T-helper 2 cell treated with Interferon-gamma antibody and Interleukin-4, amounts not matched to agents 5 μg/mL and 100 μg/mL, for 36 hours (primary cell): ENCODE data around the gene AMD1.

Experiments used
- DNase-seq: peaks from one replicate; pipeline ENCODE4 v3.0.0; 2021; ENCODE audit warnings: low spot score
- H3K27ac Mint-ChIP-seq: one replicate; pipeline ENCODE4 v1.8.0; 2021; ENCODE audit warnings: mild to moderate bottlenecking, mixed read lengths
- H3K27me3 Mint-ChIP-seq: one replicate; pipeline ENCODE4 v1.8.0; 2021; ENCODE audit warnings: low read depth, mixed read lengths
- H3K36me3 Mint-ChIP-seq: one replicate; pipeline ENCODE4 v1.8.0; 2021; ENCODE audit warnings: low read depth, mixed read lengths
- H3K4me1 Mint-ChIP-seq: one replicate; pipeline ENCODE4 v1.8.0; 2021; ENCODE audit warnings: low read depth, mixed read lengths
- H3K4me3 Mint-ChIP-seq: one replicate; pipeline ENCODE4 v1.8.0; 2022; ENCODE audit warnings: mild to moderate bottlenecking, moderate library complexity, mixed read lengths
- H3K9me3 Mint-ChIP-seq: one replicate; pipeline ENCODE4 v1.8.0; 2021; ENCODE audit warnings: mixed read lengths

Gene AMD1

DNA sequence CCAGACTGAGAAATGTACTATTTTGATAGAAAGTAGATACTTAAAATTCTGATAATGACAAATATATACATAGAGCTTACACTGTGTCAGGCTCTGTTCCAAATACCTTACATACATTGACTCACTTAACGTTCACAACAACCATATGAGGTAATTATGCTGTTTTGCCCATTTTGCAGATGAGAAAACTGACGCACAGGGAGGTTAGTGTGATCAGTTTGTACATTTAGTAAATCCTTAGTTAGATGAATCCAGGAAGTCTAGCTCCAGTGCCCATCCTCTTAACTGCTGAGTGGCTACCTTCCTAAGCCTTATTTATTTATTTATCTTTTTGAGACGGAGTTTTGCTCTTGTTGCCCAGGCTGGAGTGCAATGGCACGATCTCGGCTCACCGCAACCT is 60.6 kb downstream of the AMD1 start:
- H3K27me3 Mint-ChIP-seq, result no peaks in the 10 kb centered on the region
- H3K9me3 Mint-ChIP-seq, result no peaks in the 10 kb centered on the region
- no peak overlapping the region for H3K27ac Mint-ChIP-seq
- H3K36me3 Mint-ChIP-seq, result no peaks in the 10 kb centered on the region
- peaks cover 12% of the 10 kb centered on the region for H3K4me1 Mint-ChIP-seq
- H3K4me3 Mint-ChIP-seq, result no peak overlapping the region
- no peak for DNase-seq

DNA sequence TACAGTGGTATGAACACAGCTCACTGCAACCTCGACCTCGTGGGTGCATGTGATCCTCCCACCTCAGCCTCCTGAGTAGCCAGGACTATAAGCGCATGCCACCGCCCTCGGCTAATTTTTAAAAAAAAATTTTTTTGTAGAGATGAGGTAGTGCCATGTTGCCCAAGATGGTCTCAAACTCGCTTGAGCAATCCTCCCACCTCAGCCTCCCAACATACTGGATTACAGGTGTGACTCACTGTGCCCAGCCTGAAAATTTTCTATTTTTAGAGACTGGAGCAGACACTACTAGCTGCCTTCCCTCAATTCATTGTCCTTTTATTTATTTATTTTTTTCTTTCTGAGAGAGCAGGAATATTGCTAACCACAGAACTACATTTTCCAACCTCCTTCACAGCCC is 63.6 kb downstream of the AMD1 start:
- Mint-ChIP-seq H3K4me1 (peaks cover 5% of the 10 kb centered on the region), H3K36me3 (no peaks in the 10 kb centered on the region), H3K27ac (no peak overlapping the region), H3K9me3 (no peaks in the 10 kb centered on the region), H3K4me3 (no peak overlapping the region), H3K27me3 (no peaks in the 10 kb centered on the region)
- DNase-seq, result no peak

DNA sequence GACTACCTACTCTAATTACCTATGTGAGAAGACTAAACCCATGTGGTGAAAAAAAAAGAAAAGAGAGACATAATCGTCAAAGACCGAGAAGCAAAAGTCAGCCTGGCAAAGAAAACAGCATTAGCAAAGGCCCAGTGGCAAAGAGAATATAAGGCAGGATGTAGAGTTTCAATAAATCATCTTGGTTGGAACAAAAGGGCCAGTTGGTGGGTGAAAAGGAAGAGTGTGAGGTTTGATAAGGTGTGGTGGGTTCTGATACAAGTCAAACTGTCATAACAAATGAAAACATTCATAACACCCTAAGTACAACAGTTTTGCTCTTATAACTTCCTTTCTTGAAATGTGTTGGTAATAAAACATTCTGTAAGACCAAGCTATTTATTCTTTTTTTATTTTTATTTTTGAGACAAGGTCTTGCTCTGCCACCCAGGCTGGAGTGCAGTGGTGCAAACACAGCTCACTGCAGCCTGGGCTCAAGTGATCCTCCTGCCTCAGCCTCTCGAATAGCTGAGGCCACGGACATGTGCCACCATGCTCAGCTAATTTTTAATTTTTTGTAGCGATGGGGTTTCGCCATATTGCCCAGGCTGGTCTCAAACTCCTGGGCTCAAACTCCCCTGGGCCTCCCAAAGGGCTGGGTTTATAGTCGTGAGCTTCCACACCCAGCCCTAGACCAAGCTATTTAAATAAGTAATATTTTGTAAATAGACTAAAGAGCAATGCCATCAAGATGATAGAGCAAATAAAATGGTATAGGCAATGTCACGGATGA is 65.0 kb downstream of the AMD1 start:
- no peaks in the 10 kb centered on the region for H3K9me3 Mint-ChIP-seq
- peak overlapping the region; percentile 65 for H3K27ac Mint-ChIP-seq
- H3K27me3 Mint-ChIP-seq, result no peaks in the 10 kb centered on the region
- DNase-seq, result no peak
- H3K4me1 Mint-ChIP-seq, result peaks cover 8% of the 10 kb centered on the region
- H3K36me3 Mint-ChIP-seq, result no peaks in the 10 kb centered on the region
- no peak overlapping the region for H3K4me3 Mint-ChIP-seq

DNA sequence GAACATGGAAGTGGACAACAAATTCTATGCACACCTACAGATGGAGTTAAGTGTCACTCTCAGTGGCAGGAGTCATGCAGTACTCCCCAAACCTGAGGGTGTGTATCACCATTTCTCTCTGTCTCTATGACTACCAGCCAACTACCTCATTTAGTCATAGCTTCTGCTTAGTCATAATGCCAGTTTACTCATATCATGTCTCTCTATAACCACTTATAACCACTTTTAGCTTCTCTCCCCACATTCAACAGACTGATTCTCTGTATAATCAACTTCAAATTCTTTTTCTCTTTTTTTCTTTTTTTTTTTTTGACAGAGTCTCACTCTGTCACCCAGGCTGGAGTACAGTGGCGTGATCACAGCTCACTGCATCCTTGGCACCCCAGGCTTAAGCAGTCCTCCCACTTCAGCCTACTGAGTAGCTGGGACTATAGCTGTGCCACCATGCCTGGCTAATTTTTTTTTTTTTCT is 70.1 kb downstream of the AMD1 start:
- H3K4me1 Mint-ChIP-seq, result peaks cover 8% of the 10 kb centered on the region
- H3K27ac Mint-ChIP-seq, result peak overlapping the region; percentile 86
- no peaks in the 10 kb centered on the region for H3K9me3 Mint-ChIP-seq
- H3K27me3 Mint-ChIP-seq, result no peaks in the 10 kb centered on the region
- H3K4me3 Mint-ChIP-seq, result no peak overlapping the region
- no peaks in the 10 kb centered on the region for H3K36me3 Mint-ChIP-seq
- DNase-seq, result peak; percentile 70
